Central memory CD8-positive, alpha-beta T cell (primary cell): Measurements from ENCODE around the gene CBX8.

ENCODE experiments used
- ATAC-seq: fragments of 150-1000 bp; cut with Tn5 transposase; replicated peaks from 2 replicates; pipeline ENCODE4 v1.10.0; 2022; ENCODE audit warnings: mild to moderate bottlenecking, moderate FRiP score, moderate number of reproducible peaks; ENCODE audit not compliant: poor library complexity, severe bottlenecking; ENCODE audit errors: extremely low read depth
- DNase-seq, 2 donors: peaks; one replicate each; pipeline ENCODE4 v3.0.0; 2021; ENCODE audit warnings: low spot score in 2 of 2
- H3K27ac Mint-ChIP-seq: one replicate; pipeline ENCODE4 v1.8.0; 2022; ENCODE audit warnings: low read depth, mild to moderate bottlenecking, moderate library complexity, mixed read lengths
- H3K27me3 Mint-ChIP-seq: one replicate; pipeline ENCODE4 v1.8.0; 2022; ENCODE audit warnings: mixed read lengths
- H3K36me3 Mint-ChIP-seq: one replicate; pipeline ENCODE4 v1.8.0; 2022; ENCODE audit warnings: mild to moderate bottlenecking, moderate library complexity, mixed read lengths; ENCODE audit not compliant: insufficient read depth
- H3K4me1 Mint-ChIP-seq: one replicate; pipeline ENCODE4 v1.8.0; 2022; ENCODE audit warnings: mixed read lengths
- H3K4me3 Mint-ChIP-seq: one replicate; pipeline ENCODE4 v1.8.0; 2022; ENCODE audit warnings: mild to moderate bottlenecking, moderate library complexity, mixed read lengths
- H3K9me3 Mint-ChIP-seq: one replicate; pipeline ENCODE4 v1.8.0; 2022; ENCODE audit warnings: mixed read lengths

CBX8 gene

DNA sequence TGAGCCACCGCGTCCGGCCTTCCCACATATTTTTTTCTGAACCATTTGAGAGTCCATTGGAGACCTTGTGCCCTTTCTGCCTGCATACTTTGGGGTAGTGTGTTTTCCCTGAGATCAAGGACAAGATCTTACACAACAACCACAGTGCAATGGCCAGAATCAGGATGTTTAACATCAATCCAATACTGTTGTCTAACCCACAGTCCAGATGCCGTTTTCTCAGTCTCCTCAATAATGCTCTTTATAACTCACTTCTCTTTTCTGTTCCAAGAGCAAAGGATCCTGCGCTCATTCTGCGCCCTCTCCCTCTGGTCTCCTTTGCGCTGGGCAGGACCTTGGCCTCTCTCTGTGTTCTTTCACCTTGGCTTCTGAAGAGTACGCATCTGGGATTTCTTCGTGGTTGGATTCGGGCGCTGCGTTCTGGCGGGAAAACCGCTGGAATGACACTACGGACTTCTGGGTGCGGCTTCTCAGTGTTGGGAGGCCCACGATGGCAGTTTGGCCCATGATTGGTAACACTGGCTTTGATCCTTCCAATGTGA, 25.8 kb upstream of the CBX8 start:
- Mint-ChIP-seq H3K27ac (no peak overlapping the region), H3K27me3 (peaks cover 11% of the 10 kb centered on the region), H3K36me3 (peaks cover 2% of the 10 kb centered on the region), H3K4me1 (no peaks in the 10 kb centered on the region), H3K9me3 (no peaks in the 10 kb centered on the region), H3K4me3 (no peak overlapping the region)
- ATAC-seq (no peak), DNase-seq (no peak)

- no peak overlapping the region for H3K27ac Mint-ChIP-seq
Measured at GRCh38 chr17:79821331-79822095, 24.6 kb upstream of the CBX8 start.

GRCh38 chr17:79820959-79821330, 24.1 kb upstream of the CBX8 start:
- Mint-ChIP-seq H3K4me1 (no peaks in the 10 kb centered on the region), H3K36me3 (peaks cover 2% of the 10 kb centered on the region), H3K27ac (no peak overlapping the region), H3K4me3 (no peak overlapping the region), H3K27me3 (peaks cover 27% of the 10 kb centered on the region), H3K9me3 (no peaks in the 10 kb centered on the region)
- DNase-seq (no peak), ATAC-seq (no peak)

More at GRCh38 chr17:79821331-79822095, 24.6 kb upstream of the CBX8 start:
- H3K27me3 Mint-ChIP-seq, result peaks cover 22% of the 10 kb centered on the region
- no peak for DNase-seq
- no peak overlapping the region for H3K4me3 Mint-ChIP-seq
- no peaks in the 10 kb centered on the region for H3K4me1 Mint-ChIP-seq
- ATAC-seq, result no peak
- no peaks in the 10 kb centered on the region for H3K9me3 Mint-ChIP-seq
- H3K36me3 Mint-ChIP-seq, result peaks cover 2% of the 10 kb centered on the region

- Mint-ChIP-seq H3K27me3 (peaks cover 30% of the 10 kb centered on the region), H3K36me3 (peaks cover 2% of the 10 kb centered on the region), H3K9me3 (no peaks in the 10 kb centered on the region), H3K4me1 (peaks cover under 1% of the 10 kb centered on the region), H3K27ac (no peak overlapping the region), H3K4me3 (no peak overlapping the region)
- ATAC-seq (no peak), DNase-seq (no peak)
Measured at GRCh38 chr17:79819534-79820276, 22.8 kb upstream of the CBX8 start.

DNA sequence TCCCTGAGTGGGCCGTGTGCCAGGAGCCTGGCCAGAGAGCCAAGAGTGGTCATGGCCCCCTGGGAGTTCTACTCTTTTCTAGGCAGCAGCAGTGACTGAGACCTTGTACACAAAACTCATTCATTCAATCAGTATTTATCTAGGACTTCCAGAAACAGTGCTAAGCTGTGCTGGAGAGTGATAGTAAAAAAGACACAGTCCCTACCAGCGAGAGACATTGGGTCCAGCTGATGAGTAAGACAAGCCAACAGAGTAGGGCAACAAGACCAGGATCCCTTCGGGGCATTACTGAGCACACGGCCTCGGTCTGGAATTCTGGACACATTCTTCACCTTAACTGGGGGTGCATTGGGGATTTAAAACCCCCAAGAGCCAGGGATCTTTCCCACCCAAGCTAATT, 22.2 kb upstream of the CBX8 start:
- no peak for ATAC-seq
- no peak for DNase-seq
- Mint-ChIP-seq H3K27ac (no peak overlapping the region), H3K36me3 (peaks cover 2% of the 10 kb centered on the region), H3K4me3 (no peak overlapping the region), H3K4me1 (peaks cover 6% of the 10 kb centered on the region), H3K27me3 (peaks cover 30% of the 10 kb centered on the region), H3K9me3 (no peaks in the 10 kb centered on the region)

DNA sequence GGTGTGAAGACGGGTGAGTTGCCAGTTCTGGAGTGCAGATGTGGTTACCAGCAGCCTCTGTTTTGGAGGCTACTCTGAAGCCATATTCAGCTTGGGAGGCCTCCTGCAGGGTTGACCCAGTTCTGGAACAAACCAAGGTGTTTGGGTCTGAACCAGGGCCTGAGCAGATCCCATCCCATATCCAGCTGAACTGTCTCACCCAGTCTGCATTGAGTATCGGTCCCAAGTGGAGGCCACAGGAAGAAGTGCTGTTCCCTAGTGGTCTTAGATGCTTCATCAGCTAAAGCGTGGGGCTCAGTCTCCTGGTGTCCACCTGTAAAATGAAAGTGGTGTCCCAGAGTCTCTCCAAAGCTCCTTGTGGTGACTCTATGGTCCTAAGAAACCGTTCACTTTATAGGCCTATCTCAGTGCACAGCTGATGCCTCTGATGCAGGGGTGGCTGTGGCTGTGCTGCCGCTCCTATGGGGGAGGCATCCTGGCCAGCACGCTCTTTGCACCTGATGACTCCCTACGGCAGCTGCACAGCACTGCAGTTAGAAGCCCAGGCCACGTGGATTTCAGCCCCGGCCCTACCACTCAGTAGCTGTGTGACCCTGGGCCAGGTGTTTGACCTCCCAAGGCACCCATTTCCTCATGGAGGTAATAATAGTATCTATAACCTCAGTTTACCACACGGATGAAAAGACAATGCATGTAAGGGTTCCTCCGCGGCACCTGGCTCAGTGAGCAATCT, 21.3 kb upstream of the CBX8 start:
- Mint-ChIP-seq H3K27me3 (peaks cover 31% of the 10 kb centered on the region), H3K4me1 (peaks cover 8% of the 10 kb centered on the region), H3K9me3 (no peaks in the 10 kb centered on the region), H3K27ac (no peak overlapping the region), H3K4me3 (no peak overlapping the region), H3K36me3 (peaks cover 2% of the 10 kb centered on the region)
- ATAC-seq, result no peak
- no peak for DNase-seq

DNA sequence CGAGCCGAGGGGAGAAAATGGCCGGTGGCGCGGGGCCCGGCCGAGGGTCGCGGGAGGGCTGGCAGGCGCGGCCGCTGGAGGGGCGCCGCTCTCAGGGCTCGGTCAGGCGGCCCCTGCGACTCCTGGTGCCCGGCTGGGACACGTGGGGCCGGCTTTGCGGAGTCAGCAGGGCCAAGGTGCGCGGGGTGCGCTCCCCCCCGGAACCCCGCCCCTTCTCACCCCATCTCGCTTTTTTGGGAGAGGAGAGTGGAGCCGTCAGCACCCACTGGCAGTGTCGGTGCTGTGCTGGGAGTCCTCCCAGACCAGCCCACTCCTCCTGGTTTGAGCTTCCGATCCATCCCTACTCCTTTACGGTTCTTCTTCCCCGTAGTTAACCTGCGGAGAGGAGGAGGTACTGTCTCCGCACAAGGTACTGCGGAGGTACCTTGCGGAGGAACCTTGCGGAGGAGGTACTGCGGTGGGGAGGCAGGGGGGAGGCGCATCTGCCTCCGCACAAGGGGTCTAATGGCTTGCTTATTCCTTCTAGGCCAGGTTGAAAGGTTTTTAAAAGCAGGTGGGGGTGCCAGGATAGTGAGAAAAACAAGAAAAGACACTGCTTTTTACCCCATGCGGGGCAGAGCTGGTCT, 19.1 kb upstream of the CBX8 start:
- Mint-ChIP-seq H3K9me3 (no peaks in the 10 kb centered on the region), H3K4me3 (peak overlapping the region; percentile 36), H3K4me1 (peaks cover 17% of the 10 kb centered on the region), H3K27me3 (peaks cover 46% of the 10 kb centered on the region), H3K36me3 (peaks cover 11% of the 10 kb centered on the region), H3K27ac (no peak overlapping the region)
- ATAC-seq (no peak), DNase-seq (no peak)

DNA sequence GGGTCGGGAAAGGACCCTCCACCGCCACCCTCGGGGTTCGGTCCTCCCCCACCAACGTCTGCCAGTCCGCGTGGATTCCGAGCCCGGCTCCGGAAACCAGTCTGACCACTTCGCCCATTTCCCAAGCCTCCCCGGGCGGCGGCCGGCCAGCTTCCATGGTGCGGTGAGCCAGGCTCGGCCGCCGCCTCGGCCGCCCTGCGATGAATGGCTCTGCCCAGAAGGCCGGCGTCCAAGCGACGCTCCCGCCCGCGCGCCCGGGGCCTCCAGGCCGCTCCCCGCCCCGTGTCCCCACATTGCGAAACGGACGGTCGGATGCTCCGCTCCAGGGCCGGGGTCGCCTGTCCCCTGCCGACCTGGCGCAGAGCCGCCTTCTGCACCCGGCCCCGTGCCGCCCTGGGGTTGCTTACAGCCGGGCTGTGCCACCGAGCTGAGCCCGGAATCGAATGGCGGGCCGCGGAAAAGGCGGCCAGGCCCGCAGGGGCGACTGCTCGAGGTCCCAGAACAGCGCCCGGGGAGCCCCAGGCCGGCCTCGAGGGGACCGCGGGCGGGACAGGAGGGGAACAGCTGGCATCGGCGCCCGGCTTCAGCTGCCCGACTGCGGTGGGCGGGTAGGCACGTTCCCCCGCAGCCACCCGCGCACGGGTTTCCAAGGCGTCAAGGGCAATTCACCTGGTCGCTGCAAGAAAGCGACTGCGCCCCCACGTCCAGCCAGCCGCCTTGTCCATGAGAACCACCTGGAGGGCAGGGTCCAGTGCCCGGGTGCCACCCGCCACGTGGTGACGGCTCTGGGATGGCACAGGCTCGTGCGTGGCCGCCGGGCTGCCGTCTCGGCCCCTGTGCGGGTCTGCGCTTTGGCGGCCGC, 18.3 kb upstream of the CBX8 start:
- Mint-ChIP-seq H3K27me3 (peaks cover 52% of the 10 kb centered on the region), H3K4me1 (peaks cover 21% of the 10 kb centered on the region), H3K36me3 (peaks cover 11% of the 10 kb centered on the region), H3K4me3 (no peak overlapping the region), H3K9me3 (no peaks in the 10 kb centered on the region), H3K27ac (no peak overlapping the region)
- DNase-seq (no peak), ATAC-seq (no peak)

DNA sequence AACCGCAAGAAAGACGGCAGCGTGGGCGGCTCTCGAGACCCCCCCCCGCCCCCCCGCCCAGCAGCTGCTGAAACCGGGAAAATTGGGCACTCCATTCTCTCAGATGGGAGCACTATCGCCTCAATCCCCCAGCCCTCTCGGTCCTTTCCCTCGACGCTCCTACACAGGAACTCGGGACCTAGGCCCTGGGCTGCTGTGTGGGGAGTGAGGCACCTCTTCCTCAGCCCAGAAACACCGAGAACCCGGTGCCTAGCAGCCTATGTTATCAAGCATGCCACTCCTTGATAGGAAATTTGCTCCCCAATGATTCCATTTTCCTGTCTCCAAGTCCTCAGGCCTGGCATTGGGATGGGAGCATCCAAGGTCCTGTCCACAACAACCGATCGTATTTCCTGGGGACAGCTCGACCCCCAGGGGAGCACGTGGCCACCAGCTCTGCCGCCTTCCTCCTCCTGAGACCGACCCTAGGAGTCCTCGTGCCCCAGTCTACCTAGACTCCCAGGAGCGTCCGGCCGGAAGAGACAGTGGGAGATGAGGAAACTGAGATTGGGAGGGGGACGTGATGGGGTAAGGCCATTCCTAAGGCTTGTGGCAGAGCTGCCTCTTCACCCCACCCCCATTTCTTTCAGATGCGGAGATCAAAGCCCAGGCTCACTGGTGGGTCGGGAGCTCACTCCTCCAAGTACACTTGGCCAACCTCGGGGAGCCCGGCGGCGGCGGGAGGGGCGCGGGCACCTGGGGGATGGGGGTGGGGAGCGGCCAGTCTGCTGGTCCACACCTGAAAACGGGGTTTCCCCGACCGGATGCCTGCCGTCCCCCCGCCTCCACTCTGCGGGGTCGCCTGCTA, 17.5 kb upstream of the CBX8 start:
- no peak for ATAC-seq
- Mint-ChIP-seq H3K4me1 (peaks cover 21% of the 10 kb centered on the region), H3K36me3 (peaks cover 11% of the 10 kb centered on the region), H3K27ac (peak overlapping the region; percentile 13), H3K4me3 (peak overlapping the region; percentile 76), H3K9me3 (no peaks in the 10 kb centered on the region), H3K27me3 (peaks cover 61% of the 10 kb centered on the region)
- DNase-seq, result no peak

GRCh38 chr17:79813297-79814126, 16.6 kb upstream of the CBX8 start:
- no peak for DNase-seq
- Mint-ChIP-seq H3K4me3 (peak overlapping the region; percentile 76), H3K4me1 (peaks cover 21% of the 10 kb centered on the region), H3K27ac (no peak overlapping the region), H3K27me3 (peaks cover 69% of the 10 kb centered on the region), H3K36me3 (peaks cover 11% of the 10 kb centered on the region), H3K9me3 (no peaks in the 10 kb centered on the region)
- no peak for ATAC-seq
